K562 (cell line): Measurements from ENCODE around the gene PACRG. TPM values are rescaled to one million over a fixed set of nuclear protein-coding genes. Genes with fewer than 3 reads are reported as not detected.
A peak's percentile ranks its signal among the peaks of the same experiment; 100 is the strongest.

Experiments used
- ATAC-seq: fragments of 200-7000 bp; cut with Tn5 transposase; 3 replicates; pipeline ENCODE4 v1.9.1; 2020; ENCODE audit warnings: moderate library complexity
- BruUV-seq: library from RNA; stranded (reverse); fragments of 400-500 nt; replicated peaks from 2 replicates; lab custom pipeline; 2021; lab: Mats Ljungman, UMichigan
- CTCF ChIA-PET: fragments of 300-600 bp; formaldehyde crosslinking; extraction: SDS; loops from one replicate; lab custom pipeline; 2021; ENCODE audit warnings: low intra/inter-chr PET ratio; lab: Yijun Ruan, JAX
- POLR2A ChIA-PET: fragments of 300-600, 350-650 bp; sonication (Branson Sonifier 250); formaldehyde crosslinking; extraction: SDS; loops from one replicate; lab custom pipeline; 2021; ENCODE audit warnings: antibody characterized with exemption, inconsistent platforms; lab: Yijun Ruan, JAX
- DNase-seq, 4 experiments: peaks; one replicate each; pipeline versions ENCODE4 v3.0.0 to v3.0.0-alpha.2; 2011 to 2018; ENCODE audit warnings: low spot score in 3 of 4, mixed read lengths in 3 of 4; ENCODE audit errors: extremely low read depth in 1 of 4
- FAIRE-seq: peaks from 2 replicates; lab custom pipeline; 2011; peaks lifted over from hg19 to GRCh38; lab: Jason Lieb, UNC
- H2AFZ ChIP-seq: 2 replicates; pipeline ENCODE4 v1.6.0; 2011; ENCODE audit warnings: low read depth, low read length, control low read depth, inconsistent platforms
- H3K27ac ChIP-seq: fragments of 200-600 bp; 3 replicates; pipeline ENCODE4 v1.8.0; 2011; ENCODE audit warnings: low read depth, mild to moderate bottlenecking, control low read depth, inconsistent platforms, low read length, moderate library complexity, mixed read lengths; ENCODE audit errors: extremely low read depth
- H3K27me3 ChIP-seq, 2 experiments: fragments of 300-600 bp in 1 of 2; 2 replicates in 1 of 2; 3 replicates in 1 of 2; pipeline versions ENCODE4 v1.6.0 to v1.8.0; 2011; ENCODE audit warnings: inconsistent platforms in 2 of 2, low read length in 2 of 2, mild to moderate bottlenecking in 1 of 2, mixed read lengths in 1 of 2, moderate library complexity in 1 of 2; ENCODE audit not compliant: control insufficient read depth in 2 of 2, insufficient read depth in 2 of 2
- H3K36me3 ChIP-seq: fragments of 300-600 bp; 3 replicates; pipeline ENCODE4 v1.8.0; 2011; ENCODE audit warnings: mild to moderate bottlenecking, low read length, inconsistent platforms; ENCODE audit not compliant: control insufficient read depth, insufficient read depth
- H3K4me1 ChIP-seq, 2 experiments: fragments of 200-600 bp in 1 of 2; replicated peaks in 1 of 2; 2 replicates in 1 of 2; 3 replicates in 1 of 2; pipeline versions ENCODE4 v1.5.1 to v1.8.0; 2011; ENCODE audit warnings: inconsistent platforms in 2 of 2, low read length in 2 of 2, mild to moderate bottlenecking in 1 of 2, mixed read lengths in 1 of 2, moderate library complexity in 1 of 2; ENCODE audit not compliant: control insufficient read depth in 2 of 2, insufficient read depth in 2 of 2
- H3K4me2 ChIP-seq: 2 replicates; pipeline ENCODE4 v1.6.1; 2011; ENCODE audit warnings: low read length, control low read depth, inconsistent platforms, mixed read lengths; ENCODE audit not compliant: insufficient read depth
- H3K4me3 ChIP-seq: fragments of 200-600 bp; sonication (generic), shearing (Covaris generic); 2 replicates; pipeline ENCODE4 v1.5.1; 2016; ENCODE audit warnings: control low read depth, inconsistent platforms
- H3K79me2 ChIP-seq: fragments of 200-600 bp; 3 replicates; pipeline ENCODE4 v1.8.0; 2011; ENCODE audit warnings: low read length, inconsistent platforms; ENCODE audit not compliant: control insufficient read depth, insufficient read depth
- H3K9ac ChIP-seq, 2 experiments: 2 replicates each; pipeline versions ENCODE4 v1.6.0 to v1.6.1; 2011; ENCODE audit warnings: low read depth in 2 of 2, low read length in 2 of 2, control low read depth in 1 of 2, inconsistent platforms in 1 of 2, mild to moderate bottlenecking in 1 of 2, mixed read lengths in 1 of 2; ENCODE audit not compliant: insufficient read depth in 1 of 2
- H3K9me1 ChIP-seq: one replicate; pipeline ENCODE4 v1.6.0; 2011; ENCODE audit warnings: inconsistent platforms, mild to moderate bottlenecking, low read length, moderate library complexity; ENCODE audit not compliant: control insufficient read depth, insufficient read depth
- H3K9me3 ChIP-seq: replicated peaks from 2 replicates; pipeline ENCODE4 v1.5.1; 2011; ENCODE audit warnings: low read depth, low read length, inconsistent platforms; ENCODE audit not compliant: control insufficient read depth, insufficient read depth
- H4K20me1 ChIP-seq: replicated peaks from 2 replicates; pipeline ENCODE4 v1.6.1; 2011; ENCODE audit warnings: low read length, inconsistent platforms, mixed read lengths; ENCODE audit not compliant: control insufficient read depth, insufficient read depth
- CTCF ChIP-seq, 3 experiments: IDR thresholded peaks in 2 of 3; conservative IDR thresholded peaks in 1 of 3; 2 replicates each; pipeline ENCODE4 v1.5.1; 2011 to 2012; ENCODE audit warnings: low read length in 3 of 3, mild to moderate bottlenecking in 3 of 3, control low read depth in 2 of 3, improper control_type of control experiment in 1 of 3, inconsistent platforms in 1 of 3, low read depth in 1 of 3, mixed read lengths in 1 of 3, moderate library complexity in 1 of 3; ENCODE audit not compliant: insufficient read depth in 2 of 3
- ETV6 ChIP-seq, 3 experiments: fragments of 150-350 bp in 1 of 3; sonication (generic) in 1 of 3; formaldehyde crosslinking in 1 of 3; IDR thresholded peaks; 2 replicates each; pipeline versions ENCODE4 v1.6.1 to v1.8.0; 2014 to 2022; ENCODE audit warnings: borderline replicate concordance in 2 of 3, low read depth in 2 of 3, antibody characterized with exemption in 1 of 3, low read length in 1 of 3, mild to moderate bottlenecking in 1 of 3, missing genetic modification reagents in 1 of 3
- RAD21 ChIP-seq, 2 experiments: fragments of 250-450 bp in 1 of 2; fragments of 450-650 bp in 1 of 2; sonication (Bioruptor Pico) in 1 of 2; formaldehyde crosslinking in 1 of 2; IDR thresholded peaks in 1 of 2; conservative IDR thresholded peaks in 1 of 2; 2 replicates each; pipeline versions ENCODE4 v1.4.0 to v1.8.0; 2020 to 2022; ENCODE audit warnings: mild to moderate bottlenecking in 2 of 2, moderate library complexity in 1 of 2
- WGBS: fragments of 100-300 bp; shearing (Covaris generic); methylation state at CpG from one replicate; pipeline ENCODE4 v1.1.6; 2016; ENCODE audit warnings: low coverage, mixed read lengths; ENCODE audit not compliant: insufficient coverage; ENCODE audit errors: missing lambda C conversion rate; 5-methylcytosine and 5-hydroxymethylcytosine counted together
- in situ Hi-C: fragments of 300-500 bp; cut with MboI; formaldehyde crosslinking; loops from 4 replicates; pipeline ENCODE4 v1.15.0; 2018; ENCODE audit warnings: inconsistent platforms, mixed read lengths
- intact Hi-C: fragments of 100-400 bp; cut with micrococcal nuclease; formaldehyde crosslinking; loops from 2 replicates; pipeline ENCODE4 v1.14.2; 2022
- polyA plus RNA-seq, 8 experiments: library from polyadenylated mRNA; depleted of rRNA in 4 of 8; stranded (reverse) in 5 of 8; unstranded in 3 of 8; fragments of >200 nt; fragmentation: Nextera tagmentation in 2 of 8; fragmentation: Illumina TruSeq in 1 of 8; extraction: Ambion mirVana in 2 of 8; extraction: Trizol in 1 of 8; gene quantifications; 2 replicates each; pipeline versions ENCODE4 v1.2.1 to v1.2.3, GENCODE V29; 2011 to 2014; ENCODE audit warnings: inconsistent platforms in 1 of 8, missing spikeins in 1 of 8
- total RNA-seq, 7 experiments: library from RNA; depleted of rRNA in 6 of 7; stranded (reverse); fragments of >200 nt in 6 of 7; fragmentation: Illumina TruSeq in 2 of 7; extraction: Trizol in 2 of 7; gene quantifications; 2 replicates each; pipeline versions ENCODE4 v1.2.1 to v1.2.3, GENCODE V29; 2011 to 2021; ENCODE audit warnings: low replicate concordance in 1 of 7

PACRG gene
- total and polyA plus RNA-seq, 9 of the 15 experiments (the other 6 are each of a cell fraction or from before 2014, with no cell fraction given), result 0.04 TPM; not detected in 8

GRCh38 chr6:162856885-162857284, 129.1 kb downstream of the PACRG start:
- CTCF ChIA-PET, result no interaction called here
- peak; percentile 14 to 43; a peak in 2 of 4 replicates for TF ChIP-seq RAD21 (CRISPR knock-in tag; conservative IDR thresholded peaks at IDR 0.05 in 1 of 2, IDR thresholded peaks at IDR 0.05 in 1 of 2)
- no peak for TF ChIP-seq ETV6 (IDR thresholded peaks at IDR 0.05; ENCODE audit: borderline replicate concordance in 1 of 2, low read depth in 2 of 2, low read length in 1 of 2)
- TF ChIP-seq ETV6 (CRISPR knock-in tag; IDR thresholded peaks at IDR 0.05; ENCODE audit: borderline replicate concordance), result no peak
- TF ChIP-seq CTCF (IDR thresholded peaks at IDR 0.05 in 2 of 3, conservative IDR thresholded peaks at IDR 0.05 in 1 of 3; ENCODE audit: insufficient read depth in 2 of 3, low read depth in 1 of 3, low read length in 3 of 3), result peak in 2 of 3 experiments; percentile 18 to 19; a peak in 1 of 6 replicates
- TF ChIP-seq, all 486 proteins: peak for 2
- no peaks in the 10 kb centered on the region for H3K4me1 ChIP-seq
- FAIRE-seq (peak; percentile 48), ATAC-seq (peak; percentile 60; the same call in 2 of the 3 replicates), DNase-seq (peak in 1 of 4 experiments; percentile 28)
- POLR2A ChIA-PET, result interaction anchor here (0.9 kb wide), 1 partner anchor 11 kb away, joined by 4 read pairs; no protein-coding TSS in a partner anchor
- no peak overlapping the region for H2AFZ ChIP-seq
- intact Hi-C loops (no loop called here), in situ Hi-C loops (no loop called here)
- H3K36me3 ChIP-seq, result no peaks in the 10 kb centered on the region
- no peak overlapping the region for H3K4me2 ChIP-seq
- no peaks in the 10 kb centered on the region for H3K79me2 ChIP-seq
- WGBS, result 2% methylated on average over 7 of the region's 7 CpGs
- H4K20me1 ChIP-seq, result no peaks in the 10 kb centered on the region
- H3K9ac ChIP-seq, result no peak overlapping the region
- no peak overlapping the region for H3K27ac ChIP-seq
- no peaks in the 10 kb centered on the region for H3K9me1 ChIP-seq
- H3K4me3 ChIP-seq, result no peak overlapping the region
- no TSS peak for BruUV-seq
- H3K9me3 ChIP-seq, result no peaks in the 10 kb centered on the region
- no peaks in the 10 kb centered on the region for H3K27me3 ChIP-seq
